ENCODE results near the gene LIG3.
"Not testable (repeated sequence)": the region's sequence is repeated elsewhere in the genome, so short reads cannot be mapped to it uniquely, and the experiment has no call there.

LIG3 gene

GRCh38 chr17:35028531-35029262 is 48.4 kb downstream of the LIG3 start:
- H3K4me3 ChIP-seq (ENCODE audit: low read depth, low read length) = no peak overlapping the region
- in situ Hi-C loops (cut with HindIII; ENCODE audit: low sequenced_read_pairs) = no loop called here
- no peak for TF ChIP-seq CTCF (IDR thresholded peaks at IDR 0.05; ENCODE audit: low read depth, low read length, missing control alignments)
- DNase-seq (ENCODE audit: low read depth) = no peak

- in situ Hi-C loops (cut with HindIII; ENCODE audit: low sequenced_read_pairs) = no loop called here
- H3K4me3 ChIP-seq (ENCODE audit: low read depth, low read length) = no peak overlapping the region
- DNase-seq (ENCODE audit: low read depth) = no peak
- TF ChIP-seq CTCF (IDR thresholded peaks at IDR 0.05; ENCODE audit: low read depth, low read length, missing control alignments) = no peak
These were observed 50.5 kb downstream of the LIG3 start for GRCh38 chr17:35030780-35031179.

GRCh38 chr17:35038453-35038852 is 58.1 kb downstream of the LIG3 start:
- in situ Hi-C loops (cut with HindIII; ENCODE audit: low sequenced_read_pairs) = no loop called here
- no peak for TF ChIP-seq CTCF (IDR thresholded peaks at IDR 0.05; ENCODE audit: low read depth, low read length, missing control alignments)
- no peak for DNase-seq (ENCODE audit: low read depth)
- H3K4me3 ChIP-seq (ENCODE audit: low read depth, low read length) = no peak overlapping the region

GRCh38 chr17:35041390-35041789 is 61.1 kb downstream of the LIG3 start:
- no peak for DNase-seq (ENCODE audit: low read depth)
- TF ChIP-seq CTCF (IDR thresholded peaks at IDR 0.05; ENCODE audit: low read depth, low read length, missing control alignments) = no peak
- H3K4me3 ChIP-seq (ENCODE audit: low read depth, low read length) = no peak overlapping the region
- in situ Hi-C loops (cut with HindIII; ENCODE audit: low sequenced_read_pairs) = no loop called here

GRCh38 chr17:35044181-35044580 is 63.9 kb downstream of the LIG3 start:
- in situ Hi-C loops (cut with HindIII; ENCODE audit: low sequenced_read_pairs) = no loop called here
- TF ChIP-seq CTCF (IDR thresholded peaks at IDR 0.05; ENCODE audit: low read depth, low read length, missing control alignments) = no peak
- DNase-seq (ENCODE audit: low read depth) = no peak
- H3K4me3 ChIP-seq (ENCODE audit: low read depth, low read length) = no peak overlapping the region

GRCh38 chr17:35045458-35045979 is 65.2 kb downstream of the LIG3 start:
- DNase-seq (ENCODE audit: low read depth); in situ Hi-C loops (cut with HindIII; ENCODE audit: low sequenced_read_pairs); H3K4me3 ChIP-seq (ENCODE audit: low read depth, low read length): not testable (repeated sequence)

- no peak for DNase-seq (ENCODE audit: low read depth)
- in situ Hi-C loops (cut with HindIII; ENCODE audit: low sequenced_read_pairs) = no loop called here
- H3K4me3 ChIP-seq (ENCODE audit: low read depth, low read length) = no peak overlapping the region
- no peak for TF ChIP-seq CTCF (IDR thresholded peaks at IDR 0.05; ENCODE audit: low read depth, low read length, missing control alignments)
These were observed 65.9 kb downstream of the LIG3 start for GRCh38 chr17:35046245-35046644.
